ENCODE measurements around the gene KDM2A. TPM values are rescaled to one million over a fixed set of nuclear protein-coding genes. Genes with fewer than 3 reads are reported as not detected.
"Not testable (repeated sequence)": the region's sequence is repeated elsewhere in the genome, so short reads cannot be mapped to it uniquely, and the experiment has no call there.

The KDM2A gene
- total and polyA plus RNA-seq, 2 donors from 2014 or later: 16.2 to 82.6 TPM

- intact Hi-C loops (cut with DNase I): no loop called here
- FAIRE-seq: no peak
Observed at GRCh38 chr11:67204822-67205221, 85.8 kb downstream of the KDM2A start.

GRCh38 chr11:67209222-67209621, 90.2 kb downstream of the KDM2A start:
- DNase-seq; H3K4me3 ChIP-seq (ENCODE audit: low read length in 3 of 3); H3K27ac ChIP-seq (ENCODE audit: low read depth in 2 of 2, low read length in 2 of 2); intact Hi-C loops (cut with DNase I); H3K27me3 ChIP-seq (ENCODE audit: control insufficient read depth, insufficient read depth, low read length); H3K9ac ChIP-seq (ENCODE audit: low read length in 3 of 3); FAIRE-seq; H3K9me3 ChIP-seq (ENCODE audit: control insufficient read depth in 2 of 3, insufficient read depth in 1 of 3, low read length in 3 of 3); H3K4me1 ChIP-seq (ENCODE audit: control insufficient read depth in 2 of 3, insufficient read depth in 2 of 3, low read depth in 1 of 3, low read length in 3 of 3): not testable (repeated sequence)
- H3K36me3 ChIP-seq (ENCODE audit: control insufficient read depth in 2 of 3, insufficient read depth in 3 of 3, low read length in 3 of 3): peaks cover 2 to 13% (median 4%) of the 10 kb centered on the region in 3 donors

More at GRCh38 chr11:67204822-67205221, 85.8 kb downstream of the KDM2A start:
- Histone ChIP-seq H3K36me3 (ENCODE audit: control insufficient read depth in 2 of 3, insufficient read depth in 3 of 3, low read length in 3 of 3) (peaks cover 0 to 11% (median 3%) of the 10 kb centered on the region in 3 donors), H3K27ac (ENCODE audit: low read depth in 2 of 2, low read length in 2 of 2) (no peak overlapping the region), H3K9ac (ENCODE audit: low read length in 3 of 3) (no peak overlapping the region), H3K9me3 (ENCODE audit: control insufficient read depth in 2 of 3, insufficient read depth in 1 of 3, low read length in 3 of 3) (no peaks in the 10 kb centered on the region), H3K27me3 (ENCODE audit: control insufficient read depth, insufficient read depth, low read length) (no peaks in the 10 kb centered on the region), H3K4me1 (ENCODE audit: control insufficient read depth in 2 of 3, insufficient read depth in 2 of 3, low read depth in 1 of 3, low read length in 3 of 3) (no peaks in the 10 kb centered on the region), H3K4me3 (ENCODE audit: low read length in 3 of 3) (no peak overlapping the region)
- TF ChIP-seq CTCF (IDR thresholded peaks at IDR 0.05; ENCODE audit: borderline replicate concordance, extremely low read depth, insufficient read depth): no peak
- no peak for DNase-seq

- no peak overlapping the region for H3K4me3 ChIP-seq (ENCODE audit: low read length in 3 of 3)
- DNase-seq: no peak
- H3K27ac ChIP-seq (ENCODE audit: low read depth in 2 of 2, low read length in 2 of 2): no peak overlapping the region
- peaks cover 5 to 23% (median 9%) of the 10 kb centered on the region in 3 donors for H3K36me3 ChIP-seq (ENCODE audit: control insufficient read depth in 2 of 3, insufficient read depth in 3 of 3, low read length in 3 of 3)
- H3K27me3 ChIP-seq (ENCODE audit: control insufficient read depth, insufficient read depth, low read length): no peaks in the 10 kb centered on the region
- TF ChIP-seq CTCF (IDR thresholded peaks at IDR 0.05; ENCODE audit: borderline replicate concordance, extremely low read depth, insufficient read depth): no peak
- FAIRE-seq: no peak
- intact Hi-C loops (cut with DNase I): no loop called here
- no peaks in the 10 kb centered on the region for H3K4me1 ChIP-seq (ENCODE audit: control insufficient read depth in 2 of 3, insufficient read depth in 2 of 3, low read depth in 1 of 3, low read length in 3 of 3)
- H3K9me3 ChIP-seq (ENCODE audit: control insufficient read depth in 2 of 3, insufficient read depth in 1 of 3, low read length in 3 of 3): no peaks in the 10 kb centered on the region
- H3K9ac ChIP-seq (ENCODE audit: low read length in 3 of 3): no peak overlapping the region
Observed at GRCh38 chr11:67211656-67212436, 92.8 kb downstream of the KDM2A start.

- Histone ChIP-seq H3K27me3 (ENCODE audit: control insufficient read depth, insufficient read depth, low read length) (no peaks in the 10 kb centered on the region), H3K9ac (ENCODE audit: low read length in 3 of 3) (no peak overlapping the region), H3K27ac (ENCODE audit: low read depth in 2 of 2, low read length in 2 of 2) (no peak overlapping the region), H3K4me3 (ENCODE audit: low read length in 3 of 3) (no peak overlapping the region), H3K9me3 (ENCODE audit: control insufficient read depth in 2 of 3, insufficient read depth in 1 of 3, low read length in 3 of 3) (no peaks in the 10 kb centered on the region), H3K4me1 (ENCODE audit: control insufficient read depth in 2 of 3, insufficient read depth in 2 of 3, low read depth in 1 of 3, low read length in 3 of 3) (no peaks in the 10 kb centered on the region), H3K36me3 (ENCODE audit: control insufficient read depth in 2 of 3, insufficient read depth in 3 of 3, low read length in 3 of 3) (peaks cover 8 to 30% (median 16%) of the 10 kb centered on the region in 3 donors)
- intact Hi-C loops (cut with DNase I): no loop called here
- FAIRE-seq (no peak), DNase-seq (no peak)
- no peak for TF ChIP-seq CTCF (IDR thresholded peaks at IDR 0.05; ENCODE audit: borderline replicate concordance, extremely low read depth, insufficient read depth)
Observed at GRCh38 chr11:67213178-67213621, 94.1 kb downstream of the KDM2A start.
